ENCODE results near the gene TRIM32.
A peak's percentile ranks its signal among the peaks of the same experiment; 100 is the strongest.

Gene TRIM32

GRCh38 chr9:116671605-116672004 is 15.5 kb upstream of the TRIM32 start:
- peaks cover 0 to 4% (median 0%) of the 10 kb centered on the region in 11 experiments; a peak in 2 of 22 replicates for H3K36me3 ChIP-seq
- H3K4me2 ChIP-seq, result no peak overlapping the region
- H4K20me1 ChIP-seq, result no peaks in the 10 kb centered on the region
- H3K9me3 ChIP-seq (replicated peaks in 1 of 11), result peaks cover 42 to 63% (median 52%) of the 10 kb centered on the region in 11 experiments
- H3K4me1 ChIP-seq, result no peaks in the 10 kb centered on the region
- no peaks in the 10 kb centered on the region for H3K27me3 ChIP-seq
- no peak overlapping the region for H3K9ac ChIP-seq
- TF ChIP-seq Cebpa-rat (IDR thresholded peaks at IDR 0.05), result no peak
- H3K27ac ChIP-seq, result no peak overlapping the region
- H3K4me3 ChIP-seq, result no peak overlapping the region

GRCh38 chr9:116673375-116673774 is 13.7 kb upstream of the TRIM32 start:
- no peak overlapping the region for H3K4me2 ChIP-seq
- no peak overlapping the region for H3K27ac ChIP-seq
- no peak for TF ChIP-seq Cebpa-rat (IDR thresholded peaks at IDR 0.05)

GRCh38 chr9:116674210-116674980 is 12.7 kb upstream of the TRIM32 start:
- Histone ChIP-seq H3K27ac (no peak overlapping the region), H3K9ac (no peak overlapping the region), H3K4me3 (no peak overlapping the region), H4K20me1 (no peaks in the 10 kb centered on the region), H3K4me2 (no peak overlapping the region), H3K9me3 (replicated peaks in 1 of 11) (peaks cover 42 to 63% (median 52%) of the 10 kb centered on the region in 11 experiments), H3K36me3 (peaks cover 0 to 4% (median 0%) of the 10 kb centered on the region in 11 experiments; a peak in 2 of 22 replicates), H3K27me3 (no peaks in the 10 kb centered on the region), H3K4me1 (no peaks in the 10 kb centered on the region)
- no peak for TF ChIP-seq Cebpa-rat (IDR thresholded peaks at IDR 0.05)

More at GRCh38 chr9:116673375-116673774, 13.7 kb upstream of the TRIM32 start:
- no peaks in the 10 kb centered on the region for H3K27me3 ChIP-seq
- peaks cover 0 to 4% (median 0%) of the 10 kb centered on the region in 11 experiments; a peak in 2 of 22 replicates for H3K36me3 ChIP-seq
- H4K20me1 ChIP-seq, result no peaks in the 10 kb centered on the region
- H3K9me3 ChIP-seq (replicated peaks in 1 of 11), result peaks cover 42 to 63% (median 52%) of the 10 kb centered on the region in 11 experiments
- H3K9ac ChIP-seq, result no peak overlapping the region
- no peak overlapping the region for H3K4me3 ChIP-seq
- no peaks in the 10 kb centered on the region for H3K4me1 ChIP-seq

DNA sequence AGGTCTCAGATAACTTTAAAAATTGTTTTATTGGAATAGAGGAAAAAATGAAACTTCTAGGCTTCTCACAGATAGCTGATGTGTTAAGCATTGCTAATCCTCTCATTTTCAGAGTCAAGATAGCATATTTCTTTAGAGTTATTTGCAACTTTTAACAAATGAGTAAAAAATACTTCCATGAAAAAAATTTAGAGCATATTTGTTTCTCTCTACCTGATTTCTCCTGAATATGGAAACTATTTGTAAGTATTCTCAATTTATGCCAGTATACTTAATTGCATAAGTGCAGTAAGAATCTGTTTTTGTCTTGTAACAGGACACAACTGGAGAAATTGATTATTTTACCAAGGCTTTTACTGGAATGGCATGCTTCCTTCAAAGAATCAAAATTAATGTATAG is 3.6 kb upstream of the TRIM32 start:
- Histone ChIP-seq H4K20me1 (peaks cover 0 to 8% (median 0%) of the 10 kb centered on the region in 11 experiments; a peak in 3 of 22 replicates), H3K9me3 (replicated peaks in 1 of 11) (peaks cover 14 to 25% (median 22%) of the 10 kb centered on the region in 11 experiments; a peak in 21 of 22 replicates), H3K36me3 (no peaks in the 10 kb centered on the region), H3K27me3 (no peaks in the 10 kb centered on the region), H3K27ac (no peak overlapping the region), H3K4me2 (no peak overlapping the region), H3K4me1 (peaks cover 15 to 20% (median 17%) of the 10 kb centered on the region in 10 experiments), H3K4me3 (no peak overlapping the region), H3K9ac (no peak overlapping the region)
- no peak for TF ChIP-seq Cebpa-rat (IDR thresholded peaks at IDR 0.05)

GRCh38 chr9:116685166-116685565 is 1.9 kb upstream of the TRIM32 start:
- Histone ChIP-seq H4K20me1 (peaks cover 0 to 24% (median 11%) of the 10 kb centered on the region in 11 experiments; a peak in 13 of 22 replicates), H3K36me3 (no peaks in the 10 kb centered on the region), H3K4me3 (no peak overlapping the region), H3K27ac (no peak overlapping the region), H3K27me3 (no peaks in the 10 kb centered on the region), H3K4me1 (peaks cover 25 to 33% (median 30%) of the 10 kb centered on the region in 10 experiments), H3K9ac (no peak overlapping the region), H3K4me2 (no peak overlapping the region), H3K9me3 (replicated peaks in 1 of 11) (peaks cover 14 to 25% (median 22%) of the 10 kb centered on the region in 11 experiments; a peak in 21 of 22 replicates)
- no peak for TF ChIP-seq Cebpa-rat (IDR thresholded peaks at IDR 0.05)

DNA sequence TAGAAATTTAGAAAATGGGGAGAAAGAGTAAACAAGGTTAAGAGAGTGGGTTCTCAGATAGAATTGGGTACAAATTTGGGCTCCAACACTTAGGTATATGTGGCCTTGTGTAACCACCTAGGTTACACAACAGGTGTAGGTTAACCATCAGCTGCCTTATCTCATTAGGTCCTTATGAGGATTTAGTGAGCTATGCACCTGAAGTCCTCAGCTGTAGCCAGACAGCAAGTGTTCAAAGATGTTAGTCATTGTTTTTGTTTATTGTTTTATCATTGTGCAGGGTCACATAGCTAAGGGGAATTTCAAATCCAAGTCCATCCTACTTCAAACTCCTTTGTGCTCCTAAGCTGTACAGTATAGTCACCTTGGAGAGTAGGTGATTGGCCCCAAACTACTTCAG is 970 bp upstream of the TRIM32 start:
- peaks cover 25 to 43% (median 32%) of the 10 kb centered on the region in 10 experiments for H3K4me1 ChIP-seq
- peak overlapping the region in 3 of 10 experiments; percentile 76 to 80 (median 76); a peak in 3 of 20 replicates for H3K4me3 ChIP-seq

GRCh38 chr9:116686693-116687073 is 422 bp upstream of the TRIM32 start:
- Histone ChIP-seq H3K9me3 (replicated peaks in 1 of 11) (peaks cover 14 to 25% (median 22%) of the 10 kb centered on the region in 11 experiments; a peak in 21 of 22 replicates), H3K36me3 (peaks cover 0 to 8% (median 0%) of the 10 kb centered on the region in 11 experiments; a peak in 4 of 22 replicates), H3K4me2 (peak overlapping the region; percentile 64 to 93 (median 75)), H3K4me1 (peaks cover 25 to 48% (median 35%) of the 10 kb centered on the region in 10 experiments), H3K9ac (peak overlapping the region; percentile 72 to 83 (median 80); a peak in 21 of 22 replicates), H3K4me3 (peak overlapping the region; percentile 69 to 80 (median 73)), H3K27ac (peak overlapping the region in 9 of 11 experiments; percentile 69 to 83 (median 80); a peak in 17 of 22 replicates), H4K20me1 (peaks cover 7 to 39% (median 24%) of the 10 kb centered on the region in 11 experiments; a peak in 18 of 22 replicates), H3K27me3 (no peaks in the 10 kb centered on the region)
- no peak for TF ChIP-seq Cebpa-rat (IDR thresholded peaks at IDR 0.05)

More for the DNA sequence above, 970 bp upstream of the TRIM32 start:
- no peak for TF ChIP-seq Cebpa-rat (IDR thresholded peaks at IDR 0.05)
- 0 out of 22 replicates have a peak overlapping the region, but pooled peaks of 1 of the 11 experiments have one; percentile 82 for H3K9ac ChIP-seq
- H3K27me3 ChIP-seq, result no peaks in the 10 kb centered on the region
- peaks cover 14 to 25% (median 22%) of the 10 kb centered on the region in 11 experiments; a peak in 21 of 22 replicates for H3K9me3 ChIP-seq (replicated peaks in 1 of 11)
- H3K27ac ChIP-seq, result no peak overlapping the region; a peak in 1 of 22 replicates
- peak overlapping the region; percentile 64 to 93 (median 75) for H3K4me2 ChIP-seq
- H4K20me1 ChIP-seq, result peaks cover 6 to 34% (median 18%) of the 10 kb centered on the region in 11 experiments; a peak in 17 of 22 replicates
- H3K36me3 ChIP-seq, result peaks cover 0 to 5% (median 0%) of the 10 kb centered on the region in 11 experiments; a peak in 3 of 22 replicates

- Histone ChIP-seq H4K20me1 (peaks cover 11 to 50% (median 32%) of the 10 kb centered on the region in 11 experiments; a peak in 18 of 22 replicates), H3K4me3 (peak overlapping the region; percentile 69 to 80 (median 73)), H3K4me2 (peak overlapping the region; percentile 75 to 99 (median 91)), H3K27me3 (no peaks in the 10 kb centered on the region), H3K9ac (peak overlapping the region; percentile 72 to 83 (median 80)), H3K9me3 (replicated peaks in 1 of 11) (peaks cover 14 to 20% (median 18%) of the 10 kb centered on the region in 11 experiments; a peak in 20 of 22 replicates), H3K36me3 (peaks cover 0 to 13% (median 0%) of the 10 kb centered on the region in 11 experiments; a peak in 6 of 22 replicates), H3K27ac (peak overlapping the region; percentile 14 to 83 (median 75); a peak in 20 of 22 replicates), H3K4me1 (peaks cover 25 to 59% (median 37%) of the 10 kb centered on the region in 10 experiments)
- no peak for TF ChIP-seq Cebpa-rat (IDR thresholded peaks at IDR 0.05)
Measured at GRCh38 chr9:116687754-116688135, 640 bp downstream of the TRIM32 start.
